IMR-90 (cell line): ENCODE data around the gene SDK1. TPM values are rescaled to one million over a fixed set of nuclear protein-coding genes. Genes with fewer than 3 reads are reported as not detected.
A peak's percentile ranks its signal among the peaks of the same experiment; 100 is the strongest.
"Not testable (repeated sequence)": the region's sequence is repeated elsewhere in the genome, so short reads cannot be mapped to it uniquely, and the experiment has no call there.

Source experiments
- ATAC-seq: fragments of 200-7000 bp; cut with Tn5 transposase; 2 replicates; pipeline ENCODE4 v1.9.1; 2020; ENCODE audit warnings: low read depth, mild to moderate bottlenecking, moderate library complexity
- BruUV-seq: library from RNA; stranded (reverse); fragments of 400-500 nt; replicated peaks from 2 replicates; lab custom pipeline; 2021; lab: Mats Ljungman, UMichigan
- CTCF ChIA-PET: fragments of 300-600 bp; formaldehyde crosslinking; extraction: SDS; loops from one replicate; lab custom pipeline; 2021; ENCODE audit warnings: antibody characterized with exemption; lab: Yijun Ruan, JAX
- POLR2A ChIA-PET: fragments of 300-600 bp; sonication (Branson Sonifier 250); formaldehyde crosslinking; loops from one replicate; lab custom pipeline; 2022; ENCODE audit warnings: antibody characterized with exemption; ENCODE audit not compliant: unreplicated experiment; lab: Charles Lee
- DNase-seq: peaks from one replicate; pipeline ENCODE4 v3.0.0; 2013
- H2AFZ ChIP-seq: replicated peaks from 2 replicates; pipeline ENCODE3; 2013; ENCODE audit warnings: low read length, mild to moderate bottlenecking; ENCODE audit not compliant: poor library complexity
- H2AK5ac ChIP-seq: 2 replicates; pipeline ENCODE4 v1.6.1; 2013; ENCODE audit warnings: low read depth, low read length, inconsistent platforms
- H2AK9ac ChIP-seq: replicated peaks from 2 replicates; pipeline ENCODE3; 2013; ENCODE audit warnings: mild to moderate bottlenecking, low read depth, low read length, moderate library complexity; ENCODE audit not compliant: poor library complexity
- H2BK120ac ChIP-seq: 2 replicates; pipeline ENCODE4 v1.6.1; 2013; ENCODE audit warnings: low read depth, low read length, inconsistent platforms
- H2BK15ac ChIP-seq: 3 replicates; pipeline ENCODE4 v1.6.1; 2013; ENCODE audit warnings: low read depth, low read length, inconsistent platforms
- H2BK20ac ChIP-seq: 2 replicates; pipeline ENCODE4 v1.6.1; 2013; ENCODE audit warnings: low read depth, mild to moderate bottlenecking, inconsistent platforms, low read length, moderate library complexity
- H2BK5ac ChIP-seq: 2 replicates; pipeline ENCODE4 v1.6.1; 2013; ENCODE audit warnings: mild to moderate bottlenecking, low read depth, low read length, inconsistent platforms; ENCODE audit not compliant: poor library complexity, severe bottlenecking
- H3K14ac ChIP-seq: replicated peaks from 2 replicates; pipeline ENCODE4 v1.6.1; 2013; ENCODE audit warnings: low read depth, low read length, inconsistent platforms
- H3K18ac ChIP-seq: 2 replicates; pipeline ENCODE4 v1.6.1; 2013; ENCODE audit warnings: low read depth, low read length, control low read depth
- H3K23ac ChIP-seq: 2 replicates; pipeline ENCODE4 v1.6.1; 2013; ENCODE audit warnings: low read depth, low read length, inconsistent platforms
- H3K27ac ChIP-seq: 2 replicates; pipeline ENCODE4 v1.5.1; 2013; ENCODE audit warnings: mild to moderate bottlenecking, control low read depth, low read length; ENCODE audit not compliant: insufficient read depth
- H3K27me3 ChIP-seq: 2 replicates; pipeline ENCODE4 v1.6.1; 2013; ENCODE audit warnings: low read length; ENCODE audit not compliant: control insufficient read depth, insufficient read depth
- H3K36me3 ChIP-seq: 2 replicates; pipeline ENCODE4 v1.6.1; 2013; ENCODE audit warnings: low read length, mixed read lengths; ENCODE audit not compliant: control insufficient read depth, insufficient read depth
- H3K4ac ChIP-seq: 2 replicates; pipeline ENCODE4 v1.6.1; 2013; ENCODE audit warnings: low read depth, low read length, inconsistent platforms
- H3K4me1 ChIP-seq: 2 replicates; pipeline ENCODE4 v1.6.1; 2013; ENCODE audit warnings: low read length, mixed read lengths; ENCODE audit not compliant: control insufficient read depth, insufficient read depth
- H3K4me2 ChIP-seq: 2 replicates; pipeline ENCODE4 v1.6.1; 2013; ENCODE audit warnings: low read depth, mild to moderate bottlenecking, control low read depth, low read length, moderate library complexity
- H3K4me3 ChIP-seq: 2 replicates; pipeline ENCODE4 v1.5.1; 2013; ENCODE audit warnings: low read depth, mild to moderate bottlenecking, control low read depth, low read length, moderate library complexity; ENCODE audit not compliant: insufficient read depth
- H3K56ac ChIP-seq: 2 replicates; pipeline ENCODE4 v1.6.1; 2013; ENCODE audit warnings: low read length, inconsistent platforms; ENCODE audit not compliant: insufficient read depth; ENCODE audit errors: extremely low read depth
- H3K79me1 ChIP-seq, 2 experiments: 2 replicates each; pipeline ENCODE4 v1.6.1; 2013; ENCODE audit warnings: low read length in 2 of 2, inconsistent platforms in 1 of 2, low read depth in 1 of 2
- H3K9ac ChIP-seq: 2 replicates; pipeline ENCODE4 v1.6.1; 2013; ENCODE audit warnings: low read depth, low read length, control low read depth
- H3K9me1 ChIP-seq: 2 replicates; pipeline ENCODE4 v1.6.1; 2013; ENCODE audit warnings: low read length, inconsistent platforms; ENCODE audit not compliant: insufficient read depth
- H3K9me3 ChIP-seq: 2 replicates; pipeline ENCODE4 v1.6.1; 2013; ENCODE audit warnings: low read length; ENCODE audit not compliant: control insufficient read depth, insufficient read depth
- H4K20me1 ChIP-seq: 2 replicates; pipeline ENCODE4 v1.6.1; 2013; ENCODE audit warnings: low read length, inconsistent platforms; ENCODE audit not compliant: insufficient read depth
- H4K5ac ChIP-seq: 2 replicates; pipeline ENCODE4 v1.6.1; 2013; ENCODE audit warnings: mild to moderate bottlenecking, low read depth, low read length, control low read depth
- H4K8ac ChIP-seq, 2 experiments: 2 replicates each; pipeline ENCODE4 v1.6.1; 2013; ENCODE audit warnings: low read depth in 2 of 2, low read length in 2 of 2, control low read depth in 1 of 2, inconsistent platforms in 1 of 2
- H4K91ac ChIP-seq: 2 replicates; pipeline ENCODE4 v1.6.1; 2013; ENCODE audit warnings: low read depth, low read length, inconsistent platforms; ENCODE audit not compliant: insufficient read depth
- POLR2A ChIP-seq: IDR thresholded peaks from 2 replicates; pipeline ENCODE4 v1.6.1; 2012; ENCODE audit warnings: mild to moderate bottlenecking, low read depth, low read length
- WGBS, 2 experiments: methylation state at CpG; one replicate each; pipeline versions ENCODE4 v1.1.5 to v1.1.7; 2013; ENCODE audit warnings: missing lambda C conversion rate in 2 of 2; ENCODE audit not compliant: insufficient read length in 1 of 2; ENCODE audit errors: extremely low coverage in 2 of 2; 5-methylcytosine and 5-hydroxymethylcytosine counted together
- dilution Hi-C: fragments of 300-500 bp; cut with HindIII; formaldehyde crosslinking; loops from one replicate; pipeline ENCODE4 v1.14.3; 2018; ENCODE audit warnings: low sequenced_read_pairs; ENCODE audit not compliant: unreplicated experiment
- in situ Hi-C: fragments of 300-500 bp; cut with MboI; formaldehyde crosslinking; loops from 3 replicates; pipeline ENCODE4 v1.14.3; 2019; ENCODE audit warnings: low sequenced_read_pairs, inconsistent platforms, mixed read lengths
- intact Hi-C: fragments of 100-400 bp; cut with micrococcal nuclease; formaldehyde crosslinking; loops from 2 replicates; pipeline ENCODE4 v1.10.0; 2022
- polyA plus RNA-seq, 3 experiments: library from polyadenylated mRNA; depleted of rRNA; stranded (reverse); fragments of >200 nt; gene quantifications; 2 replicates each; pipeline ENCODE4 v1.2.3, GENCODE V29; 2012; ENCODE audit warnings: low replicate concordance in 1 of 3
- total RNA-seq: library from RNA; depleted of rRNA; stranded (reverse); fragments of >200 nt; gene quantifications from 2 replicates; pipeline ENCODE4 v1.2.3, GENCODE V29; 2012
- TF ChIP-seq, protein P1 (sequence below): fragments of 150-350 bp; IDR thresholded peaks from 2 replicates; pipeline ENCODE4 v1.6.1; 2016; ENCODE audit warnings: low read depth, mild to moderate bottlenecking, low read length, moderate library complexity, borderline replicate concordance

The SDK1 gene
- total and polyA plus RNA-seq, 2 of the 4 experiments (the other 2 are of a cell fraction) = 1.5 to 1.6 TPM

DNA sequence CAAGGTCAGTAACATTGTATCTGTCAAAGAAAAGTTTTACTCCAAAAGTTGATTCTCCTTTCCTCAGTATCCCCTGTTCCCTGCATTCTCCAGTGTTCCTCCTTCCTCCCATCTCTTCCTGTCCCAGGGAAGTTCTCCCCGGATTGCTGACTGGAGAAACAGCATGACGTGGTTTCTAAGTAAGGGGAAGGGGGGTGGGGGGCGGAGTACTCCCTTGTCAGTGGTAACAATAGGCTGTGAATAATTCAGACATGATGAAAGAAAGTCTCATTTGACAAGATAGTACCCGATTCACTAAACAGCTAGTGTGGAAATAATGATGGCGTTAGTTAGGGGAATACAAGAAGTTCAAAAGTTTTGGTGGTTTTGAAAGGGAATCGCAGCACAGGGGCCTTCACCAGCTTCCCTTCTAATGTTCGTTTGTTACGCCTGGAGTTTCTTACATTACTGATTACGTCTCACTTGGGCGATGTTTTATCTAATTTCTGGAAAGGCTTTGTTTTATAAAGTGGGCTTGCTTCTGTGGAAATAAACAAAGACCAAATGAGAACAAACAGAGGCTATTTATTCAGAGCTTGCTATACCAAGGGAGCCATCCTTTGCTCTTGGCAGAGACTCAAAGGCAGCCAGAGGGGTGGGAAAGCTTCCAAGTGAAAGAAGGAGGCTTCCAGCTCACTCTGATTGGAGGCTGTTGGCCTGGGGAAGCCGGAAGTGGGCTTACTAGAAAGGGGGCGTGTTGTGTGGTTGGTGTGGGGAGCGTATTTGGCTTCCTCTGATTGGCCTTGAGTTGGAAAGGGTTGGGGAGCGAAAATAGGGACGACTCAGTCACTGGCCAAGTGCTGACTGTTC is 453.7 kb downstream of the SDK1 start:
- Histone ChIP-seq H4K8ac (no peak overlapping the region), H3K4me2 (no peak overlapping the region; the same call in 1 of the 2 replicates), H4K91ac (no peak overlapping the region), H3K9ac (no peak overlapping the region), H3K36me3 (no peaks in the 10 kb centered on the region), H2AFZ (no peak overlapping the region), H3K4me1 (no peaks in the 10 kb centered on the region; the same call in 1 of the 2 replicates), H3K27ac (peak overlapping the region; percentile 58; the same call in 1 of the 2 replicates), H3K27me3 (no peaks in the 10 kb centered on the region; the same call in 1 of the 2 replicates), H3K23ac (no peak overlapping the region), H3K4me3 (no peak overlapping the region), H3K18ac (no peak overlapping the region; the same call in 1 of the 2 replicates), H3K9me1 (no peaks in the 10 kb centered on the region), H3K9me3 (peaks cover 4% of the 10 kb centered on the region; the same call in 1 of the 2 replicates), H3K56ac (no peak overlapping the region), H4K5ac (no peak overlapping the region; the same call in 1 of the 2 replicates), H4K20me1 (no peaks in the 10 kb centered on the region), H2AK5ac (no peak overlapping the region), H2BK20ac (no peak overlapping the region), H2BK15ac (no peak overlapping the region), H3K14ac (no peak overlapping the region), H2BK5ac (no peak overlapping the region), H3K4ac (no peak overlapping the region), H3K79me1 (no peaks in the 10 kb centered on the region), H2AK9ac (no peak overlapping the region), H2BK120ac (no peak overlapping the region)
- no TSS peak for BruUV-seq
- dilution Hi-C loops (no loop called here), intact Hi-C loops (no loop called here), in situ Hi-C loops (no loop called here)
- ChIA-PET POLR2A (interaction anchor here (0.6 kb wide), 1 partner anchor 10 kb away, joined by 3 read pairs; no protein-coding TSS in a partner anchor), CTCF (no interaction called here)
- TF ChIP-seq POLR2A = no peak
- TF ChIP-seq, protein P1, sequence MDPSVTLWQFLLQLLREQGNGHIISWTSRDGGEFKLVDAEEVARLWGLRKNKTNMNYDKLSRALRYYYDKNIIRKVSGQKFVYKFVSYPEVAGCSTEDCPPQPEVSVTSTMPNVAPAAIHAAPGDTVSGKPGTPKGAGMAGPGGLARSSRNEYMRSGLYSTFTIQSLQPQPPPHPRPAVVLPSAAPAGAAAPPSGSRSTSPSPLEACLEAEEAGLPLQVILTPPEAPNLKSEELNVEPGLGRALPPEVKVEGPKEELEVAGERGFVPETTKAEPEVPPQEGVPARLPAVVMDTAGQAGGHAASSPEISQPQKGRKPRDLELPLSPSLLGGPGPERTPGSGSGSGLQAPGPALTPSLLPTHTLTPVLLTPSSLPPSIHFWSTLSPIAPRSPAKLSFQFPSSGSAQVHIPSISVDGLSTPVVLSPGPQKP = no peak
- ATAC-seq (peak; percentile 87), DNase-seq (peak; percentile 56)
- 7% methylated on average over 2 of the region's 15 CpGs; no CpG with 5 or more reads in 1 of the 2 experiments for WGBS, 2 experiments

DNA sequence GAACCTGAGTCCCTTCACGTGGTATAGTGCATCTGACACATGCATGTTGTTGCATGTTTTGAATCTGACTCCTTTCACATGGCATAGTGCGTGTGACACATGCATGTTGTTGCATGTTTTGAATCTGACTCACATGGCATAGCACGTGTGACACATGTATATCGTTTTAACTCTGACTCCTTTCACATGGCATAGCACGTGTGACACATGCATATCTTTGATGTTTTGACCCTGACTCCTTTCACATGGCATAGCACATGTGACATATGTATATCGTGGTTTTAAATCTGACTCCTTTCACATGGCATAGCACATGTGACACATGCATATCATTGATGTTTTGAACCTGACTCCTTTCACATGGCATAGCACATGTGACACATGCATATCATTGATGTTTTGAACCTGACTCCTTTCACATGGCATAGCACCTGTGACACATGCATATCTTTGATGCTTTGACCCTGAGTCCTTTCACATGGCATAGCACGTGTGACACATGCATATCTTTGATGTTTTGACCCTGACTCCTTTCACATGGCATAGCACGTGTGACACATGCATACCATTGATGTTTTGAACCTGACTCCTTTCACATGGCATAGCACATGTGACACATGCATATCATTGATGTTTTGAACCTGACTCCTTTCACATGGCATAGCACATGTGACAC is 454.9 kb downstream of the SDK1 start:
- H3K9ac ChIP-seq, H2AK9ac ChIP-seq, ATAC-seq, H3K79me1 ChIP-seq, H4K8ac ChIP-seq, dilution Hi-C loops, H3K4ac ChIP-seq, H3K56ac ChIP-seq, in situ Hi-C loops, H2BK20ac ChIP-seq, H3K4me1 ChIP-seq, intact Hi-C loops, H2AFZ ChIP-seq, H4K5ac ChIP-seq, H3K23ac ChIP-seq, H3K27ac ChIP-seq, H3K4me3 ChIP-seq, H3K27me3 ChIP-seq, H2BK120ac ChIP-seq, H3K4me2 ChIP-seq, H3K36me3 ChIP-seq, POLR2A ChIA-PET, BruUV-seq, H2BK15ac ChIP-seq, DNase-seq, H3K14ac ChIP-seq, H3K9me1 ChIP-seq, H4K91ac ChIP-seq, H3K18ac ChIP-seq, H2AK5ac ChIP-seq, H3K9me3 ChIP-seq, H4K20me1 ChIP-seq, H2BK5ac ChIP-seq: not testable (repeated sequence)
- CTCF ChIA-PET = interaction anchor here (0.6 kb wide), 1 partner anchor 182 kb away, joined by 6 read pairs; no protein-coding TSS in a partner anchor
- 96% methylated on average over 3 of the region's 8 CpGs; no CpG with 5 or more reads in 1 of the 2 experiments for WGBS, 2 experiments
